Nephron progenitor cell (in vitro differentiated cells): ENCODE measurements around the gene PDE4B.

Experiments
- DNase-seq: peaks from one replicate; pipeline ENCODE4 v3.0.0; 2021
- H3K27ac Mint-ChIP-seq: 2 replicates; pipeline ENCODE4 v1.8.0; 2021; ENCODE audit warnings: mild to moderate bottlenecking, moderate library complexity, mixed read lengths
- H3K27me3 Mint-ChIP-seq: 2 replicates; pipeline ENCODE4 v1.8.0; 2021; ENCODE audit warnings: mild to moderate bottlenecking, low read depth, mixed read lengths; ENCODE audit not compliant: poor library complexity
- H3K36me3 Mint-ChIP-seq: 2 replicates; pipeline ENCODE4 v1.8.0; 2021; ENCODE audit warnings: low read depth, mixed read lengths
- H3K4me1 Mint-ChIP-seq: 2 replicates; pipeline ENCODE4 v1.8.0; 2021; ENCODE audit warnings: mixed read lengths
- H3K4me3 Mint-ChIP-seq: 2 replicates; pipeline ENCODE4 v1.8.0; 2021; ENCODE audit warnings: mild to moderate bottlenecking, moderate library complexity, mixed read lengths
- H3K9me3 Mint-ChIP-seq: 2 replicates; pipeline ENCODE4 v1.8.0; 2021; ENCODE audit warnings: mild to moderate bottlenecking, moderate library complexity, mixed read lengths
- CTCF ChIP-seq: fragments of 200-600 bp; sonication (generic); IDR thresholded peaks from 2 replicates; pipeline ENCODE4 v1.5.0; 2021; ENCODE audit warnings: antibody characterized with exemption

PDE4B gene

DNA sequence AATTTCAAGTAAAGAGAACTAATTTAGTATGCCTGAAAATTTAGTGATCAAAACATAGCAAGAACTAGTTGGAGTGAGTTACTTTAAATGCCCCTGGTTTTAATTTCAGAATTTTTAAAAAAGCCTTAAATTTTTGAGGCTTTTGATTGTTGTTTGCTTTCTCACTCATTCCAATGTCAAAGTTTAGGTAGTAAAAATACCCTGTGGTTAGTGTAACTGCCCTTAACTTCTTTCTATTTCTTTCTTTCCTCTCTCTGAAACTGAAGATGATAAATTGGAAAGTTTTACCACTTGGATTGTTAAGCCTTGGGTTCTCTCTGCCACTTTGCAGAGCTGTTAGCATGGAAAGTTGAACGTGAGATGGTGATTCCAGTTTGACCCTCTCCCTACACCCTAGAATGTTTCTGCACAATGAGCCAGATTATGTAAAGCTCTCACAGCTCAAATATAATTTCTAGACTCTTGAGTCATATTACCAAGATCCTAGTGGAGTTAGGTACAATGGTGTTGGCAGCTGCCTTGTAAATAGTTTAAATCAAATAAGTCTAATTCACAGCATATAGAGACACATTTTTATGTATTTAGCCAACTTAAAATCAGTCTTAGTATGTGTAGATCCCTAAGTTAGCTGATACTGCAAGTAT, 548.9 kb downstream of the PDE4B start:
- H3K4me1 Mint-ChIP-seq: peaks cover 6% of the 10 kb centered on the region

GRCh38 chr1:66342707-66343106, 550.0 kb downstream of the PDE4B start:
- H3K9me3 Mint-ChIP-seq: no peaks in the 10 kb centered on the region
- H3K27me3 Mint-ChIP-seq: no peaks in the 10 kb centered on the region
- TF ChIP-seq CTCF: no peak
- H3K27ac Mint-ChIP-seq: no peak overlapping the region
- no peaks in the 10 kb centered on the region for H3K36me3 Mint-ChIP-seq
- H3K4me3 Mint-ChIP-seq: no peak overlapping the region
- no peak for DNase-seq
- peaks cover 5% of the 10 kb centered on the region for H3K4me1 Mint-ChIP-seq

More for the DNA sequence above, 548.9 kb downstream of the PDE4B start:
- H3K4me3 Mint-ChIP-seq: no peak overlapping the region
- peak overlapping the region; percentile 86 for H3K27ac Mint-ChIP-seq
- no peak for DNase-seq
- no peak for TF ChIP-seq CTCF
- H3K27me3 Mint-ChIP-seq: peaks cover 2% of the 10 kb centered on the region
- no peaks in the 10 kb centered on the region for H3K36me3 Mint-ChIP-seq
- no peaks in the 10 kb centered on the region for H3K9me3 Mint-ChIP-seq

DNA sequence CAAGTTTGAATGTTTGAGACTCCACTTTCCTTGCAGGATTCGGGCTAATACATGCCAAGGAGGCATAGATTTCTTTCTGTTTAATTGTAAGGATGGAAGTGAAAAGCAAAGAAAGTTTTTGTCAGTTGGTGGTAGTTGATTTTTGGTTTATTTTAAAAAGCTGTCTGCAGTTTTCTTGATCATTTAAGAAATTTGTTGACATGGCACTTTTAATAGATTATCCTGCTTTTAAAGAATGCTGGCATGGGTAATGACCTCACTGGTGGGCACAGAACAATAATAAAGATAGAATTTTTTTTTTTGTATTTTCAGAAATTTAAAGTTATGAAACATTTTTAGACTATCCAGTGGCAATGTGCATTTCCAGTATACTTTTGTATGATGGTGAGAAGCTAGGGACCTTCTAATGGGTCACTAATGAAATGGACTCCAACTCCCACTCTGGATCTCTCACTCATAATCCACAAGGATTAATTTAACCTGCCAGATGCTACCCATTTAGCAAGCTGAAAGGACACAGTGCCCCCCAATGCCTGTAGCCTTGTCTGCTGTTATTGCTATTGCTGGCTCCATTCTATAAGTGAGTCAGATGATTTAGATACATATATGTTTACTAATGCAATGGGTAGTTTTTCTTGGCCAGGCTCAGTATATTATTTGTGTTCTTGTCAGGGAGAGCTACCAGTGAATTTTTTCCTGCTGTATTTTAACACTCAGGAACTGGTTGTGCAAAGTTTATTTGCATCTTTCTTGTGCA, 551.1 kb downstream of the PDE4B start:
- Mint-ChIP-seq H3K9me3 (no peaks in the 10 kb centered on the region), H3K4me3 (no peak overlapping the region), H3K36me3 (no peaks in the 10 kb centered on the region), H3K4me1 (peaks cover 5% of the 10 kb centered on the region), H3K27ac (no peak overlapping the region), H3K27me3 (no peaks in the 10 kb centered on the region)
- TF ChIP-seq CTCF: no peak
- DNase-seq: no peak

DNA sequence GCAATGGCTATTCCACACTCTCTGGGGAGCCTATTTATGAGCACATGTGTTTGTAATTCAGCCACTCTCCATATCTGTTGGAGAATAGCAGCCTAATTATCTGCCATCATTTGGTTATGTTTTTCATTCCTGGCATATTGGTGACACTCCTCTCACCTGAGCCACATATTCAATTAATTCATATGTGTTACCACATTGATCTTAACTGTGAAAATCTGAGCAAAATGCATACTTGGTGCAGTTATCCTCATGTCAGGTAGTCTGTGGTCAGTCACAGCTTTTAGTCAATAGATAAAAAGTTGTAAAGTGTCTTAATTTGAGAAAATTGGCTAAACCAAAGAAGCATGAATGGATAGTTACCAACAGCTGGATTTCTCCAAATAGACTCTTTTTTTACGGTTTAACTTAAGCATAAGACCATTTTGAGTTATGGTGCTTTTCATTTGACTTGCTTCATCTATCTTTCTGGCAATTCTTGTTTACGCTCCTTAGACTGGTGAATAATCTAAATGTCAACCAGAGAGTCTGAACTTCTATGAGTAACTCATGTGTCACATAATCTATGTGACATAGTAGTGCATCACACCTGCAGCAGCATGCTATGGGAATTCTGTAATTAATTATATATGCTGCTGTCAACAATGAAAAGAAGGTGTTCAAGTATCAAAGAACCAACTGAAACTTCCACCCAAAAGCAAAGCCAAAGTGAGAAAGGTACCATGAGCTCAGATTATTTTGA, 553.5 kb downstream of the PDE4B start:
- no peak for DNase-seq
- no peak for TF ChIP-seq CTCF
- H3K4me1 Mint-ChIP-seq: peaks cover 17% of the 10 kb centered on the region
- no peak overlapping the region for H3K4me3 Mint-ChIP-seq
- no peaks in the 10 kb centered on the region for H3K9me3 Mint-ChIP-seq
- no peaks in the 10 kb centered on the region for H3K27me3 Mint-ChIP-seq
- H3K36me3 Mint-ChIP-seq: no peaks in the 10 kb centered on the region
- H3K27ac Mint-ChIP-seq: no peak overlapping the region

DNA sequence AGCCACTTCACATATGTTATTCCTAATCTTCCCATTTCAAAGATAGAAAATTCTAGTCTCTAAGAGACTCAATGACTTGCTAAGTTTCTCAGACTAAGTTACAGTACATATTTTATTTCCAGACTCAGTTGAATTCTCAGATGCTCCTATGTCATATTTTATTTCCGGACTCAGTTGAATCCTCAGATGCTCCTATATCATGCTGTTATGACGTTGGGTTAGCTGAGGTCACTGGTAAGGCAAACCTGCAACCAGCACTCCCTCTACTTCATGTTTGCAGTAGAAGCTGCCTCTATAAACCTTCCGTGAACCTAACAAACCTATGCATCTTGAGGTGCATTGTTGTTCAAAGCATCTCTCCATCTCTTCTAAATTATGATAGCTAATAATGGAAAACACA, 554.2 kb downstream of the PDE4B start:
- Mint-ChIP-seq H3K27me3 (no peaks in the 10 kb centered on the region), H3K9me3 (no peaks in the 10 kb centered on the region), H3K4me3 (no peak overlapping the region), H3K36me3 (no peaks in the 10 kb centered on the region), H3K4me1 (peaks cover 19% of the 10 kb centered on the region), H3K27ac (no peak overlapping the region)
- TF ChIP-seq CTCF: no peak
- DNase-seq: no peak
